Measurements from ENCODE around the gene NMUR1. TPM values are rescaled to one million over a fixed set of nuclear protein-coding genes. Genes with fewer than 3 reads are reported as not detected.

Gene NMUR1
- total RNA-seq, 2 experiments from 2014 or later: not detected

DNA sequence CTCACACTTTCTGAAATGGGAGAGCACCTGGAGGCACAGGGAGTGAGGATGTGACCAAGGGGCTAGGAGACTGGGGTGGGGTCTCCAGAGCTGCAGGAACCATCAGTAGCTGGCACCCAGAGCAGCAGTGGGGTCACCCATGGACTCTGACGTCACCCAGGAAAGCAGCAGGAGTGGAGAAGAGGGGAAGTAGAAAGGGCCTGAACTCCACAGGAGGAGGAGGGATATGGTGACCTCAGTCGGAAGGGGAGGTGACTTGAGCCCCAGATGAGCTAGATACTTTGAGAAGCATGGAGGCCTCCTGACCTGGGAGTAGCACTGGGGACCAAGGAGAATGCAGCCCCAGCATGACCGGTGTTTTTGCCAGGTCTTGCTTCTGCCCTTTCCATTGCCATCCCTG lies 8.8 kb downstream of the NMUR1 start:
- ChIA-PET POLR2A (interaction anchor here (0.7 kb wide), 1 partner anchor 9 kb away, joined by 4 read pairs; no protein-coding TSS in a partner anchor), CTCF (ENCODE audit: unreplicated experiment) (interaction anchor here (0.6 kb wide), 1 partner anchor 91 kb away, joined by 3 read pairs; no protein-coding TSS in a partner anchor)
- Histone ChIP-seq H3K9me3 (ENCODE audit: low read length) (no peaks in the 10 kb centered on the region), H3K4me1 (ENCODE audit: insufficient read depth, low read length, poor library complexity, severe bottlenecking) (peaks cover 11% of the 10 kb centered on the region), H3K9me2 (ENCODE audit: insufficient read depth, low read length) (no peaks in the 10 kb centered on the region), H3K4me3 (ENCODE audit: low read depth, low read length, poor library complexity, severe bottlenecking) (no peak overlapping the region), H4K20me1 (ENCODE audit: insufficient read depth, low read length) (no peaks in the 10 kb centered on the region), H3K36me3 (ENCODE audit: insufficient read depth, low read length) (no peaks in the 10 kb centered on the region), H3K4me2 (ENCODE audit: low read length) (no peak overlapping the region), H2AFZ (ENCODE audit: low read length) (no peak overlapping the region), H3K79me2 (ENCODE audit: insufficient read depth, low read depth, low read length) (no peaks in the 10 kb centered on the region), H3K27ac (ENCODE audit: low read depth, low read length, poor library complexity, severe bottlenecking) (no peak overlapping the region)
- no peak for DNase-seq (ENCODE audit: low spot score)
- no TSS peak for BruUV-seq (replicated peaks)
- TF ChIP-seq, protein P1, sequence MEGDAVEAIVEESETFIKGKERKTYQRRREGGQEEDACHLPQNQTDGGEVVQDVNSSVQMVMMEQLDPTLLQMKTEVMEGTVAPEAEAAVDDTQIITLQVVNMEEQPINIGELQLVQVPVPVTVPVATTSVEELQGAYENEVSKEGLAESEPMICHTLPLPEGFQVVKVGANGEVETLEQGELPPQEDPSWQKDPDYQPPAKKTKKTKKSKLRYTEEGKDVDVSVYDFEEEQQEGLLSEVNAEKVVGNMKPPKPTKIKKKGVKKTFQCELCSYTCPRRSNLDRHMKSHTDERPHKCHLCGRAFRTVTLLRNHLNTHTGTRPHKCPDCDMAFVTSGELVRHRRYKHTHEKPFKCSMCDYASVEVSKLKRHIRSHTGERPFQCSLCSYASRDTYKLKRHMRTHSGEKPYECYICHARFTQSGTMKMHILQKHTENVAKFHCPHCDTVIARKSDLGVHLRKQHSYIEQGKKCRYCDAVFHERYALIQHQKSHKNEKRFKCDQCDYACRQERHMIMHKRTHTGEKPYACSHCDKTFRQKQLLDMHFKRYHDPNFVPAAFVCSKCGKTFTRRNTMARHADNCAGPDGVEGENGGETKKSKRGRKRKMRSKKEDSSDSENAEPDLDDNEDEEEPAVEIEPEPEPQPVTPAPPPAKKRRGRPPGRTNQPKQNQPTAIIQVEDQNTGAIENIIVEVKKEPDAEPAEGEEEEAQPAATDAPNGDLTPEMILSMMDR (conservative IDR thresholded peaks at IDR 0.05; ENCODE audit: low read length): no peak
- no peak for TF ChIP-seq EZH2phosphoT487 (IDR thresholded peaks at IDR 0.05; ENCODE audit: borderline replicate concordance, low read depth, low read length)
- intact Hi-C loops (cut with micrococcal nuclease; ENCODE audit: unreplicated experiment): no loop called here

DNA sequence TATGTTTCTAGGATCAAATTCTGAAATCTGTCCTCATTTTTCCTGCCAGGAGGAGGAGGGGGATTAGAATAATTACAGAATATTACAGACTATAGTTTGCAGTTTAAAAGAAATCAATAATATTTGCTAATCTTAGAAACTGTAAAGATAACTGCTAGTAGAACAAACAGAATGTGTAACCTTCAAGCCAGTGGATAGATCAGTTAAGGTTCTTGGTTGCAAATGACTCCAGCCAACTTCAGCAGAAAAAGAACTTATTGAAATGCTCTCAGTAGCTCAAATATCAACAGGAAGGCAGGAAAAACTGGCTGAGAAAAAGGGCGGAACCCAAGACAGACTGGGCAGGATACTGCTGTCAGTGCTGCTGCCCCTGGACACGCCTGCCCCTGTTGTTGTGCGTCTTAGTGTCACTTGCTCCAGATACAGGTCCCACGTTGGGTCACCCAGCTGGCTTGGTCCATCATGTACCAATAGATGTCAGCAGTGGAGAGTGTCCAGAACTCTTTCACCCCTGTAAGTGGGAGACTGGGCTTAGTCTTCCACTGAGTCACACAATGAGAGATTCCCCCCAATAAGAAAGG lies 10.2 kb downstream of the NMUR1 start:
- POLR2A ChIA-PET: interaction anchor here (0.5 kb wide), 1 partner anchor 356 kb away, joined by 3 read pairs; no protein-coding TSS in a partner anchor
- Histone ChIP-seq H3K27ac (ENCODE audit: low read depth, low read length, poor library complexity, severe bottlenecking) (no peak overlapping the region), H3K9me2 (ENCODE audit: insufficient read depth, low read length) (no peaks in the 10 kb centered on the region), H3K4me1 (ENCODE audit: insufficient read depth, low read length, poor library complexity, severe bottlenecking) (peaks cover 18% of the 10 kb centered on the region), H2AFZ (ENCODE audit: low read length) (no peak overlapping the region), H3K36me3 (ENCODE audit: insufficient read depth, low read length) (no peaks in the 10 kb centered on the region), H3K9me3 (ENCODE audit: low read length) (no peaks in the 10 kb centered on the region), H3K79me2 (ENCODE audit: insufficient read depth, low read depth, low read length) (no peaks in the 10 kb centered on the region), H4K20me1 (ENCODE audit: insufficient read depth, low read length) (no peaks in the 10 kb centered on the region), H3K4me2 (ENCODE audit: low read length) (no peak overlapping the region), H3K4me3 (ENCODE audit: low read depth, low read length, poor library complexity, severe bottlenecking) (no peak overlapping the region)
- intact Hi-C loops (cut with micrococcal nuclease; ENCODE audit: unreplicated experiment): loop anchor here (10.0 kb wide), 1 partner anchor 195 kb away; no protein-coding TSS in a partner anchor
- no TSS peak for BruUV-seq (replicated peaks)
- TF ChIP-seq EZH2phosphoT487 (IDR thresholded peaks at IDR 0.05; ENCODE audit: borderline replicate concordance, low read depth, low read length): no peak
- TF ChIP-seq, protein P1 (conservative IDR thresholded peaks at IDR 0.05; ENCODE audit: low read length): no peak
- CTCF ChIA-PET (ENCODE audit: unreplicated experiment): no interaction called here
- DNase-seq (ENCODE audit: low spot score): no peak

DNA sequence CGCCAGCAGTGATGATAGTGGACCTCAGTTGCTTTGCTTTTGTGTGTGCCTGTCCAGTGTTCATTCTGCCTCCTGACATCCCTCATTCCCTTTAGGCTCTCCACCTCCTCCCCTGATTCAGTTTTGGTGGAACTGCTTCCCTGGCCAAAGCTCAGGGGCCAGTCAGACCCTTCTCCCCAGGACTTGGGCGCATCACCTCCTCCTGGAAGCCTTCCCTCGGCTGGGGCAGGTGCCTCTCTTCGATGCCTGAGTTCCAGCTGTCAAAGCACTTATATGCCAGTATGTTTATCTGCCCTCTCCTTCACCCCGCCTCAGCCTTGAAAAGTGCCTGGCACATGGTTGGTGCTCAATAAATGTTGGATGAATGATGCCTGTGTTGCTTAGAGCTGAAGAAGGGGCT lies 11.5 kb downstream of the NMUR1 start:
- H4K20me1 ChIP-seq (ENCODE audit: insufficient read depth, low read length): no peaks in the 10 kb centered on the region
- peaks cover 2% of the 10 kb centered on the region; the same call in 1 of the 2 replicates for H3K79me2 ChIP-seq (ENCODE audit: insufficient read depth, low read depth, low read length)
- no peaks in the 10 kb centered on the region for H3K9me3 ChIP-seq (ENCODE audit: low read length)
- intact Hi-C loops (cut with micrococcal nuclease; ENCODE audit: unreplicated experiment): loop anchor here (10.0 kb wide), 1 partner anchor 196 kb away; no protein-coding TSS in a partner anchor
- H2AFZ ChIP-seq (ENCODE audit: low read length): no peak overlapping the region
- no peaks in the 10 kb centered on the region for H3K9me2 ChIP-seq (ENCODE audit: insufficient read depth, low read length)
- H3K4me3 ChIP-seq (ENCODE audit: low read depth, low read length, poor library complexity, severe bottlenecking): no peak overlapping the region
- peaks cover 14% of the 10 kb centered on the region for H3K4me1 ChIP-seq (ENCODE audit: insufficient read depth, low read length, poor library complexity, severe bottlenecking)
- H3K27ac ChIP-seq (ENCODE audit: low read depth, low read length, poor library complexity, severe bottlenecking): no peak overlapping the region
- ChIA-PET CTCF (ENCODE audit: unreplicated experiment) (no interaction called here), POLR2A (no interaction called here)
- no peak for DNase-seq (ENCODE audit: low spot score)
- TF ChIP-seq, protein P1 (conservative IDR thresholded peaks at IDR 0.05; ENCODE audit: low read length): no peak
- no peak for TF ChIP-seq EZH2phosphoT487 (IDR thresholded peaks at IDR 0.05; ENCODE audit: borderline replicate concordance, low read depth, low read length)
- H3K36me3 ChIP-seq (ENCODE audit: insufficient read depth, low read length): no peaks in the 10 kb centered on the region
- BruUV-seq (replicated peaks): no TSS peak
- no peak overlapping the region for H3K4me2 ChIP-seq (ENCODE audit: low read length)
